Ramos (cell line): Measurements from ENCODE around the gene CXCL6.

Experiments
- in situ Hi-C: fragments of 300-500 bp; cut with MboI; formaldehyde crosslinking; loops from one replicate; pipeline ENCODE4 v1.14.3; 2022; ENCODE audit warnings: low sequenced_read_pairs; ENCODE audit not compliant: unreplicated experiment

The CXCL6 gene

DNA sequence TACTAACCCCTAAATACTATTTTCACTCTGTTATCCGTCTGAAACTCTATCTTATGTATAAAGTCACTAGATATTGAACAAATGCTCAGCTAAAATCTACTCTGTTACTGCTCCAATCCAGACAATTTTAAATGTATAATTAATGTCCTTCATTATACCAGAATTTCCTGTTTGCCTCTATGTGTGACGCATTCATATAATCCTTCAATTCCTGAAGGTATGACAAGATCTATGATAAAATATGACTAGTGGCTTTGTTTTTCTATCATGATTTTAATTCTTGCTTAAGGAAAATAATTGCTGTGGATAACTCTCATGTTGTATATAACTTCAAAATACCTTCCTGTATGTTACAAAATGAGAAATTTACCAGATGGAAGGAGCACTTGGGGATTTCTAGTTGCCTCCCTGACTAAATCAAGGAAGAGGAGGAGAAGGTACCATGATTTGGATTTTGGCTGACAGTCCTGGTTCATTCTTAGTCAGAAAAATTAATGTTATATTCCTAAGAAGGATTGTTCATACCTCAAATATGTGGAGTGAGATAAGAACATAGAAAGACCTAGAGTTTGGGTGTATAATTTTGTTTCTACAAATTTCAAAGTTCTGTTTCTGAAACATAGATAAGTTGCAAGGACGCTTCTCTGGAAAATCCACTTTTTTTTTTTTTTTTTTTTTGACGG, 4.9 kb downstream of the CXCL6 start:
- in situ Hi-C loops, result no loop called here

DNA sequence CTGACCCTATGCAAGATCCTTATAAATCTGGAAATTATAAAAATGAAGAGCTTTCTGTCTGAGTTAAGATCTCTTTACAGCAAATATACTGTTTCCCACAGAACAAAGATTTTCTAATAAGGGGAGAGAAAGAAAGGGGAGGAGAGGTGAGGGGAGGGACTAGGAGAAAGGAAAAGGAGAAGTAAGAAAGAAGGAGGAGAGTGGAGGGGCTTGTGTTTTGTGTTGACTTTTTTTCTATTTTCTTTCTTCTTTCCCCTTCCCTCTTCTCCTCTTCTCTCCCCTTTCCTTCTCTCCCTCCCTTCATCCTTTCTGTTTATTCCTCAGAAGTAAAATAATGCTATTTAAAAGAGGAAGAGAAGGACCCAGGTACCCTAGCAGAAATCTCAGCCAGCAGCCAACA, 6.2 kb downstream of the CXCL6 start:
- in situ Hi-C loops, result no loop called here

DNA sequence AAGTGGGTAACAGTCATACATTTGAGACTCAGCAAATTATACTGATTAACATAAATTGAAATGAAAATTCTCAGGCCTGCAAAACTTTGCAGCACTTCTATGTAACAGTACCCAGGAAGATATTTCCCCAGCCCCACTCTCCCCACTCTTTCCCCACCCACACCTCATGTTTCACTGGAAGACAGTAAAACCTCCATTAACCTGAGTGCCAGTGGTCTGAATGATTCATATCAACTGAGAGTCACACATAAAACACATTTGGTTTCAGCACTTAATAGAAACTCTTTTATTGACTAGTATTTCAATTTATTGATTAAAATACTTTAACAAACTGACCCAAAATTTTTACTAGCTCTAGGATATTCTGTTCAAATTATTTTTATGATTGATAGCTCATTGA, 6.9 kb downstream of the CXCL6 start:
- in situ Hi-C loops, result no loop called here

- in situ Hi-C loops, result no loop called here
Observed at GRCh38 chr4:73844345-73844744, 7.9 kb downstream of the CXCL6 start.

GRCh38 chr4:73844806-73845205, 8.3 kb downstream of the CXCL6 start:
- in situ Hi-C loops, result no loop called here

DNA sequence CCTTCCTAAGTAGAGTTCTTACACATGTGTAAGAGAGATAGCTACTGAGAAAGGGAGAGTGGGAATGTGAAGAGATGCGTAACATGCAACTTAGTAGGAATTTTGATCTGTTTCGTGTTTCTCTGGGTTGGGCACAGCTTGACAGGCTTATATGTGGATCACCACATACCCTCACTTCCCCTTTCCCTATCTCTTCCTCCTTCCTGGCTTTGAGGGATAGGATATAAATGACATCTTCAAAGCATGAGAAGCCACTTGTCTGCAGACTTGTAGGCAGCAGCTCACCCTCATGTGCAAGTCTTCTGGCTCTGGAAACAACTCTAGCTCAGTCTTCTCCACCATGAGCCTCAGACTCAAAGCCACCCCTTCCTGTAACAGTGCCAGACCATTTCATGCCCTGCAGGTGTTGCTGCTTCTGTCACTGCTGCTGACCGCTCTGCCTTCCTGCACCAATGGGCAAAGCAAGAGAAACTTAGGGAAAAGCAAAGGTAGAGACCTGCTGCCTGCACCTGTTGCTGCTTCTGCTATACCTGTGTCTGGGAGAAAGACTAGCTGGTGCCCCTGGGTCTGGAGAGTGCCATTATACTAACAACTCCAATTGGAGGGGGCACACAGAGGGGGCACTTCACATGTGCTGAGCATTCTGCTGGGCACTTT, 11.2 kb downstream of the CXCL6 start:
- in situ Hi-C loops, result no loop called here

GRCh38 chr4:73848183-73848777, 11.8 kb downstream of the CXCL6 start:
- in situ Hi-C loops, result no loop called here

DNA sequence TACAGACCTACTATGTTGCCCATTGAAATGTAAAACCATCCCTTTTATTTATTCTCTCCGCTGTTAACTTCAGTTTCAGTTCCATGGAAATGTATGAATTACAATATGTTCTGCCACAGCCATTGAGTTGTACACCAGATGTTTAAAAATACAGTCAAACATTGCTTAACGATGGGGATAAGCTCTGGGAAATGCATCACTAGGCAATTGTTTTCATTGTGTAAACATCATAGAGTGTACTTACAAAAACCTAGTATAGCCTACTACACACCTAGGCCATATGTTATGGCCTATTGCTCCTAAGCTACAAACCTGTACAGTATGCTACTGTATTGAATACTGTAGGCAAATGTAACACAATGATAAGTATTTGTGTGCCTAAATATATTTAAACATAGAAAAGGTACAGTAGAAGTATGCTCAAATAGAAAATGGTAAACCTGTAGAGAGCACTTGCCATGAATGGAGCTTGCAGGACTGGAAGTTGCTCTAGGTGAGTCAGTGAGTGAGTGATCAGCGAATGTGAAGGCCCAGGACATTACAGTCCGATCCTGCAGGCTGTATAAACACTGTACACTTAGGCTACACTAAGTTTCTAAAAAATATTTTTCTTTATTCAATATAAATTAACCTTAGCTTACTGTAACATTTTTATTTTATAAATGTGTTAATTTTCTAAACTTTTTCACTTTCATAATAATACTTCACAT, 13.9 kb downstream of the CXCL6 start:
- in situ Hi-C loops, result no loop called here

DNA sequence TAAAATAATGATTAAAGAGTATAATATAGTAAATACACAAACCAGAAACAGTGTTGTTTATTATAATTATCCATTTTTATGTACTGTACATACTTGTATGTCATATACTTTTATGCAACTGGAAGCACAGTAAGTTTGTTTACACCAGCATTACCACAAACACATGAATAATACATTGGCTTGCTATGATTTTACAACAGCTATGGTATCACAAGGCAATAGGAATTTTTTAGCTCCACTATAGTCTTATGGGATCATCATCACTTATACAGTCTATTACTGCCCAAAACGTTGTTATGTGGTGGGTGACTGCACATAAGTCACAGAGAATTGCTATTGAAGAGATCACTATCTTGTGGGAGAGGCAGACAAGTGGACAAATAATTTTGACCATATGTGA, 14.8 kb downstream of the CXCL6 start:
- in situ Hi-C loops, result no loop called here

GRCh38 chr4:73852771-73853170, 16.3 kb downstream of the CXCL6 start:
- in situ Hi-C loops, result no loop called here

GRCh38 chr4:73853246-73853704, 16.8 kb downstream of the CXCL6 start, which contains the start of gene PF4V1:
PF4V1 (plus strand) TSS chr4:73853296; CDS start chr4:73853363, 67 bp downstream.
- in situ Hi-C loops, result no loop called here

DNA sequence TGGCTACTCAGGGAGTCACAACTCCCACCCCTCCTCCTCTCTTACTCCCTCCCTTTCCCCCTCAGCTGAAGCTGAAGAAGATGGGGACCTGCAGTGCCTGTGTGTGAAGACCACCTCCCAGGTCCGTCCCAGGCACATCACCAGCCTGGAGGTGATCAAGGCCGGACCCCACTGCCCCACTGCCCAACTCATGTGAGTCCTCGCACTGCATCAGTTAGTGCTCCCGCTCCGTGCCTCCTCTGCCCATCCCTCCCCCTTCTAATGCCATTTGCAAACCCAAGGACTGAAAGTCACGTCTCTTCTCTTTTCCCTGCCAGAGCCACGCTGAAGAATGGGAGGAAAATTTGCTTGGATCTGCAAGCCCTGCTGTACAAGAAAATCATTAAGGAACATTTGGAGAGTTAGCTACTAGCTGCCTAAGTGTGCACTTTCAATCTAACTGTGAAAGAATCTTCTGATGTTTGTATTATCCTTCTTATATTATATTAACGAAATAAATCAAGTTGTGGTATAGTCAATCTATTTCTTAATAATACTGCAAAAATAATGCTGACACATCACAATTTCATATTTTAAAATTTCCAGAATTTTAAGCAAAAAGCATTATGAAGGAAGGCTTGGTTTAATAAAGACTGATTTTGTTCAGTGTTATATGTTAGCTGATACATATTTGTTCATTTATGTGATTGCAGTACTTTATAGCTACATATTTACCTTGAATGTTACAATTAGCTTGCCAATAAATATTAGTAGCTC, 17.4 kb downstream of the CXCL6 start:
- in situ Hi-C loops, result no loop called here

GRCh38 chr4:73855406-73855805, 18.9 kb downstream of the CXCL6 start:
- in situ Hi-C loops, result no loop called here

DNA sequence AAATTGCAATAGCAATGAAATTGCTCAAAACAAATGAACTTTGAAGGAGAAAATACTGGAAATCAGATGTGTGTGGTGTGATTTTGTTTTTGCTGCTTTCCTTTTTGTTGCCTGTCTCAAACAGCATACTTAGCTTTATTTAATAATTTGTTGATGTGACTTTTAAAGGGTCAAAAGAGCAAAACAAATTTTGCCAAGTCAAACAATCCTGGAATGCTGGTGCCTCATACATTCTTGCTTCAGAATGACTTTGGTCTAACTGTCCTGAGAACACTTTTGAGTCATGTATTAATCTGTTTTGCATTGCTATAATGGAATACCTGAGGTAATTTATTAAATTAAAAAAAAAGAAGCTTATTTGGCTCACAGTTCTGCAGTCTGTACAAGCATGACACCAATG, 20.0 kb downstream of the CXCL6 start:
- in situ Hi-C loops, result no loop called here

DNA sequence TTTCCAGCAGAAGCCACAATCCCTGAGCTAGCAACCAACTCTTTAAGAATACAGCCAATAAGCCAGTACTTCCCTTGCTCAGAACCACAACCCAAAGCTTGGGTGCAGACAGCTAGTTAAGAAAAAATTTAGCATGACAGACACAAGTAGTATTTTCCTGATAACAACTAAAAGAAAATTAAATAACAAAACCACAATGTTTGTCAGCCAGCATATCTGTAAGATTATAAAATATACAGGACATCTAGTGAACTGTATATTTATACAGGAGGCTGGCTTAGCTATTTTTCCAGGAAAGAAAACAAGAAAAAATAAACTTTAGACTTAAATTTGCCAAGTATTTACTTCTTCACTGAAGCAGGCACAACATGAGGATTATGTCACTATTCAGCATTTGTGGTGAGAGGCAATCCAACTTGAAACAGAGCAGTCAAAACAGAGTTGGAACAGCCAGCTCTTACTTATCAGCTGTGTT, 23.2 kb downstream of the CXCL6 start:
- in situ Hi-C loops, result no loop called here

- in situ Hi-C loops, result no loop called here
Observed at GRCh38 chr4:73860181-73860580, 23.7 kb downstream of the CXCL6 start.

GRCh38 chr4:73860917-73861316, 24.4 kb downstream of the CXCL6 start:
- in situ Hi-C loops, result no loop called here

DNA sequence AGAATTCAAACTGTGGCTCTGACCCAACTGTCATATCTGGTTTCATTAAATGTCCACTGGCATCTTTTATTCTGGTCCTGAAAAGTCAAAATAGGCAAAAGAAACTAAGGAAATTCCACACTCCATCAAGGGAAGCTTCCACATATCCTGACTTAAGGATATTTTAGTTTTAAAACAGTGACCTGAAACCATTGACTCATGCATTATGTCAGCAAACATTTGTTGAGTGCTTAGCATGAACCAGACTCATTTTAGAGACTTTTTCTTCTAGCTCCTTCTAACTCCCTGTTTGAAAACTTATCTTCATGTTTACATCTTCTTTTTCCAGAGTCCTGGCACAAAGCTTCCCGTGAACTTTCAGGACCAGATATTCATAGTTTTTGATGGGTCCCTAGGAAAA, 25.8 kb downstream of the CXCL6 start:
- in situ Hi-C loops, result no loop called here

- in situ Hi-C loops, result no loop called here
Observed at GRCh38 chr4:73864365-73864764, 27.9 kb downstream of the CXCL6 start.

- in situ Hi-C loops, result no loop called here
Observed at GRCh38 chr4:73864961-73865360, 28.5 kb downstream of the CXCL6 start.
